Measurements from ENCODE around the gene PES1.
"Not testable (repeated sequence)": the region's sequence is repeated elsewhere in the genome, so short reads cannot be mapped to it uniquely, and the experiment has no call there.

GRCh38 chr22:30631469-30631868 lies 39.8 kb upstream of the PES1 start:
- TF ChIP-seq CTCF, POLR2A (IDR thresholded peaks at IDR 0.05): not testable (repeated sequence)

Measured in esophagus squamous epithelium (tissue), 4 donors.